GM19238 (cell line): Measurements from ENCODE around the gene P2RY2.

Experiments
- DNase-seq: peaks from one replicate; pipeline ENCODE4 v3.0.0; 2011; ENCODE audit warnings: low spot score; ENCODE audit not compliant: insufficient read length

The P2RY2 gene

DNA sequence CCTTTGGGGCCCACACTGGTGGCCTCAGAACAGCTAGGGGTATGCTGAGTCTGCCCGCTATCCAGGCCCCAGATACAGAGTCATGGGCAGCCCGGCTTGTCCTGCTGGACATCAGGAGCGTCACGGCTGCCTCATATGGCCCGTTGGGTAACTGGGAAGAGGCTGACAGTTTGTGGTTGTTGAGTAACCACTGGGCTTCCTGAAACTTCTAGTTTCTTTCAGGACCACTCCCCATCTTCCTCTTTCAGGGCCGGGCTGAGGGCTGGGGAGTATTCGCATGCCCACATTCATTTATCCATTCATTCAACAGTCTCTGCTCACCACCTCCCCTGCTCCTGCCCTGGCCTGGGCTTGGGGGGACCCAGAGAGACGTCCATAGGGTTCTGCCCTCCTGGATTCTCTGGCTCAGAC, 13.4 kb upstream of the P2RY2 start:
- no peak for DNase-seq

DNA sequence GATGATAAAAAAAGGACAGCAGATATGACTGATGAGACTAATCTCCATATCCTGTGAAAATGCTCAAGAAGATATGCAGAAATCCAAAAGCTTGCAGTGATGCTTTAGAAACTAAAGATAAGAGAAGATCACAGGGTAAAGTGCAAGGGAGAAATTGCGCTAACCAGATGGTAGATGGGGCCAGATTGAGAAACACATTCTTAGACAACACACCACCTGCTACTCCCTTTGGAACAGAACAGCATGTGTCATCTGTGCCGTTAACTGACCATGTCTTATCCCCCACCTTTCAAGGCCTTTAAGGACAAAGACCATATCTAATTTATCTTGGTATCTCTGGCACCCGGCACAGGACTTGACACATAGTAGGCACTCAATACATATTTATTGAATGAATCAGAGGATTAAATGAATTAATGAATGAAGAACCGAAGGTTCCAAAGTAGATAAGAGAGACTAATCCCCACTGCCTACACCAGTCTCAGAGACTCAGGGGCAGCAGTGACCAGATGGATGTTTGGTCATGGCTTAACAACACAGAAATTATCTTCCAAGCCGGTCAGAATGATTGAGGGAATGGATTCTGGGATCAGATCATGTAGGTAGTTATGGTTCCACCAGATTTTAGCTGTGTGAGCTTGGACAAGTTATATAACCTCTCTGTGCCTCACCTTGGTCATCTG, 12.3 kb upstream of the P2RY2 start:
- no peak for DNase-seq

DNA sequence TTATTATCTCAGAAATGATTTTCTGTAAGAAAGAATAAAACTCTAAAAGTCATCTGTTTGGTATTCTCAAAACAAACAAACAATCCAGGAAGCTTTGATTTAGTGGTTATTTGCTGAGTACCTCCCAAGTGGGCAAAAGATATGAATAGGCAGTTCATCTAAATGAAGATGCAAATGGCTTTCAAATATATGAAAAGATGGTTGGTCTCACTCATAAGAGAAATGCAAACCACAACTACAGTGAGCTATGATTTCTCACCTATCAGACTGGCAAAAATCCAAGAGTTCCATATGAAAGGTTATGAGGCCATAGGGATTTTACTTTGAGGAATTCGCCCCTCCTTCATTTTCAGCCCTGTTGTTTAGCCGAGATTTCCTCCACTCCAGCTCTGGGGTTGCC, 11.3 kb upstream of the P2RY2 start:
- no peak for DNase-seq

DNA sequence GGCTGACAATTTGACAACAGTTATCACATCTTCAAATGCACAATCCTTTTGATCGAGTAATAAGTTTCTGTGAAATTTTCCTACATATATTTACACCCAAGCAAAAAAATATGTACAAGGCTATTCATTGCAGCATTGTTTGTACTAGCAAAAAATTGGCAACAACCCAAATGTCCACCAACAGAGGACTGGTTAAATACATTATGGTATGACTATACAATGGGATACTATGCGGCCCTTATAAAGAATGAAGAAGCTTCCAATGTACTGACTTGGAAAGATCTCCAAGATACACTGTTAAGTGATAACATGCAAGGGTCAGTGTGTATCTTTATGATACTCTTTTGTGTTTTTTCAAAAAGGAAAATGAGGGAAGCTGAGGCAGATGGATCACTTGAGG, 8.2 kb upstream of the P2RY2 start:
- no peak for DNase-seq

DNA sequence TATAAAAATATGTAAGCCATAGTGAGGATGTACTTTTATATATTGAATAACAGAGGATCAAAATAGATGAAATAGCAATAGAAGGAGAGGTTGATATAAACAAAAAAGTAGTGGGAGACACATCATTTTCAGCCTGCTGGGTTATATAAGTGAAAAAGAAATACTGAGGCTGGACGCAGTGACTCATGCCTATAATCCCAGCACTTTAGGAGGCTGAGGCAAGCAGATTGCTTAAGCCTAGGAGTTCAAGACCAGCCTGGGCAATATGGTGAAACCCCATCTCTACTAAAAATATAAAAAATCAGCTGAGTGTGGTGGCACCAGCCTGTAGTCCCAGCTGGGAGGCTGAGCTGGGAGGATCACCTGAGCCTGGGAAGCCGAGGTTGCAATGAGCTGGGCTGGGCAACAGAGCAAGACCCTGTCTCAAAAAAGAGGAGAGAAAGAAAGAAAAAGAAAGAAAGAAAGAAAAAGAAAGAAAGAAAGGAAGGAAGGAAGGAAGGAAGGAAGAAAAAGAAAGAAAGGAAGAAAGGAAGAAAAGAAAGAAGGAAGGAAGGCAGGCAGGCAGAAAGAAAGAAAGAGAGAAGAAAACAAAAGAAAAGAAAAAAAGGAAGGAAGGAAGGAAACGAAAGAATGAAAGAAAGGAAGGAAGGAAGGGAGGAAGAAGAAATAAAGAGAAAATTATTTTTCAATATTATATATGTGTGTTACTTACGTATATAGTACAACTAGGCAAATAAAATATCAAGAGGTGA, 7.0 kb upstream of the P2RY2 start:
- no peak for DNase-seq

DNA sequence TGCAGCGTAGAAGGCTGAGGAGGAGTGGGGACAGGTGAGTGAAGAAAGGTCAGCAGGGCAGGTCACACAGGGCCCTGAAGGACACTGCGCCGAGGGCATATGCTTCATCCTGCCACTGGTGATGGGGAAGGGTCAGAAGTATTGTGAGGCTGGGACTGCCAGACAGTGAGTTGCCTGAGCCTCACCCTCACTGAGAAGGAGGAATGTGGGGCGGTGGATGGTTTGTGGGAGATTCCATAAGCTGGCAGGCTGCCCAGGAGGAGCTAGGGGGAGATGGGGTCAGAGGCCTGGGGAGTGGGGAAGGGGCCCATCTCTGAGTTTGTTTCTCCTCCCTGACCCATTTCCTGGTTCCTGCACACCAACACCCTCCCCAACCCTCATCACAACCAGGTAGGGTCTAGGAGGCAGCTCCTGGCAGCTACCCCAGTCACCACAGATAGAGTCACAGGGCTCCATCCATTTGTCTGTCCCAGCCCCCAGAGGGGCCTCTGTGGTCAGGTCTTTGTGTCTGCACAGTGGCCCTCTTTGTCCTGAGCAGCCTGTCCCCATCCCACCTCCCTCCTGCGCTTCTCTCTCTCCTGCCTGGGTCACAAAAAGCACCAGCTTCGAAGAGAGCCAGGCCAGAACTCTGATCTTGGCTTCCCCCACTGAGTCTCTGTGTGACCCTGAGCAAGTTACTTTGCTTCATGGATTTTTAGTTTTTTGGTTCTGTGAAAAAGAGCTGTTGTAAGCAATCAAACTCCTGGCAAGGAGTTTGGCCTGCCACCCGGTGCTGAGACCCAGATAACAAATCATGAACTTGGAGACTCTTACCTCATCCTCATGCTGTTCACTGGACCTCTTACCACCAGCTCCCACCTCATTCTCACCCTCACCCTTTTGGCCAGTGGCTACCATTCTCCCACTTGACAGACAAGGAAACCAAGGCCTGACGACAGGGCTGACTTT, 4.6 kb upstream of the P2RY2 start:
- no peak for DNase-seq

DNA sequence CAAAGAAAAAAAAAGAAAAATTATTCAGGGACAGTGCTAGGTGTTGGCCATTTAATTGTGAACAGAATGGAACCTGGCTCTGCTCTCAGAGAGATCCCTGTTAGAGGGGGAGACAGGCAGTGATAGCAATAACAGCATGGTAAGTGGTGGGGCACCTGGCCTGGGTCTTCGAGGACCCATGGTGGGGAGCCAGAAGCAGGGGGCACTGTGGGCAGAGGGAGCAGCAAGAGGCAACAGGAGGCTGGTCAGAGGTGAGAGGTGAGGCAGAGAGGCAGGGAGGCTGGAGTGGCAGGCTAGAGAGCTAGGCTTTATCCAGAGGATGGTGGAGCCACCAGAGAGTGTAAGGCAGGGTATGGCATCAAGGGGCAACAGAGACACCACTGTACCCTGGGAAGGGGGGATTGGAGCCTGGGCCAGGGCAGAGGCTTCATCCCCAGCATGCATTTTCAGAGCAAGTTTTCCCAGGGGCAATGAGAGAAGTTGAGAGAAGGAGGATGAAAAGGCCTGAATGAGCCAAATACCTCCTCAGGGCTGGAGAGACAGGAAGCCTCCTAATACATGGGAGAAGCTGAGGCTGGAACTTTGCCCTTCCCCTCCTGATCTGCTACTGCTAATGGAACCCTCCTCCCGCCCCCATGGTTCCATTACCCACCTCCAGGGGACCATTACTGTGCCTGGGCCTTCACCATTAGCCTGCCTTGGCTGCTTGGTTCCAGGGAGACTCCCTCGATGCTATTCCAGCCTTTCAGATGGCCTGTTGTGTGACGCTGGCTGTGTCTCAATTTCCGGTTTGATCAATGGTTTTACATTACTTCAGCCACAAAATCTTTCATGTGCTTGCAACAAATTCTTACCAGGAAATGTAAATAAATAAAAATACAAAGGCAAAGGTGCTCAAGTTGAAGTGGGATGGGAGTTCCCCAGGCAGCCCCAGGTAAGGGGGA, 2.6 kb upstream of the P2RY2 start:
- no peak for DNase-seq

DNA sequence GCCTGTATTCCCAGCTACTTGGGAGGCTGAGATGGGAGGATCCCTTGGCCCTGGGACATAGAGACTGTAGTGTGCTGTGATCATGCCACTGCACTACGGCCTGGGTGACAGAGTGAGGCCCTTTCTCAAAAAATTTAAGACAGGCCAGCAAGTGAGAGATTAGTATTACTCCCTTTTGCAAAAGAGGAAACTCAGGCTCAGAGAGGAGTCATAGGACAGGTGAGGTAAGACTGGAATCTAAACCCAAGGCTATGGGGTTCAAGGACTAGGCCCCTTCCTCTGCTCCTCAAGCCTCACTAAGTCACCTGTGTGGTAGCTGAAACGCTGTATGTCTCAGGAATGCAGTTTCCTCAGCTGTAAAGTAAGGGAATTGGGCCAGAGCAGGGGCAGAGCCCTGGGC, 1.6 kb upstream of the P2RY2 start:
- no peak for DNase-seq

DNA sequence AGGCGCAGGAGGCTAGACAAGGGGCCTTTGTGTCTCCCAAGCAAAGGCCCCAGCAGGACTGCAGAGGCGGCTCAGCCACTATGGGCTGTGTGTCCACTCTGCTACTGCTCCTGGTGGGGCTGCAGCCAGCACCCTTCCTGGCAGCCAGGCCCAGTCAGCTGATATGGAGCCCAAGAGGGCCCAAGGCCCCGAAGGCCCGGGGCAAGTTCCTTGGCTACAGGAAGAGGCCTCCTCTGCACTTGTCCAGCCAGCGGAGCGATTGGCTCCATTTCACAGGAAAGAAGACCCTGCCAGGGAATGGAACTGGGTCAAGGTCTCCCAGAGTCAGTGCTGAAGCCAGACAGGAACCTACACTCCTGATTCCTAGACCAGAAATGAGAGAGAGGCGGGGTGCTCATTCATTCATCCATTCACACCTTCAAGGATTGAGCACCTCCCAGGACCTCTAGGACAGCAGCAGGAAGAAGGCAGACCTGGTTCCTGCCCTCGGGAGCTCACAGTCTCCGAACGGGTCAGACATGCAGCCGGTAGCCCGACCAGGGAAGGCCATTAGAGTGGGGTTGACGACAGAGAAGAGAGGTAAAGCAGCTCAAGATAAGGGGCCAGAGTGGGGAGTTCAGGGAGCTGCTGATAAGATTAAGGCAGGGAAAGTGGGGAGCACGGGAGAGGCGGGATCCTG, 811 bp upstream of the P2RY2 start:
- no peak for DNase-seq

DNA sequence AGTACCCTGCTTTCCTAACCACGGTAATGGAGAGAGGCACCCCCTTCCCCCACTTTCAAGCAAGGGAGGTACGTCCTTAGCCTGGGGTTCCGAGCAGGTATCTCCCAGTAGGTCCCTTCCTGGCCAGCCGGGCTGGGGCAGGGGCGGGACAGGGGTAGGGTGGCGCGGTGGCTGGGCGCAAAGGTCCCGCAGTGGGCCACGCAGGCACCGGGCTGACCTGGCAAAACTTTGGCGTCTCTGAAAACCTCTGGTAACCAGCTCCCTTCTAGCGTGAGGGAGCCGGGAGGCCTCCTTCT, 323 bp upstream of the P2RY2 start:
- DNase-seq: no peak

DNA sequence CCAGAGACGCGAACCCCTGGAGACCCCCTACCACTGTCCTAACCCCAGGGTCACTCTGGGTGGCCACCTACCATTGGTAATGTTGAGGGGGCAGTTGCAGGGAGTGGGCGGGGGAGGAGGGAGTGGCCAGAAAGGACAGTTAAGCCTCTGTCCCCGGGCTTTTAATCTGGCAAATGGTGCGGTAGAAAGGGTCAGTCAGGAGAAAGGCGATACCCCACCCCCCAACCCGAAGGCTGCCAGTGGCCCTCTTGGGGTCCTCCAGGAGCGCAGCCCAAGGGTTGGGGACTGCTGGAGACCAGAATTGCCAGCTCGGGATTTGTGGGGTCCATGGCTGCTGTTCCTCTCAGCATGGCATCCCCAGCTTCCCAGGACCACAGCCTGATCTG, 742 bp downstream of the P2RY2 start:
- no peak for DNase-seq

DNA sequence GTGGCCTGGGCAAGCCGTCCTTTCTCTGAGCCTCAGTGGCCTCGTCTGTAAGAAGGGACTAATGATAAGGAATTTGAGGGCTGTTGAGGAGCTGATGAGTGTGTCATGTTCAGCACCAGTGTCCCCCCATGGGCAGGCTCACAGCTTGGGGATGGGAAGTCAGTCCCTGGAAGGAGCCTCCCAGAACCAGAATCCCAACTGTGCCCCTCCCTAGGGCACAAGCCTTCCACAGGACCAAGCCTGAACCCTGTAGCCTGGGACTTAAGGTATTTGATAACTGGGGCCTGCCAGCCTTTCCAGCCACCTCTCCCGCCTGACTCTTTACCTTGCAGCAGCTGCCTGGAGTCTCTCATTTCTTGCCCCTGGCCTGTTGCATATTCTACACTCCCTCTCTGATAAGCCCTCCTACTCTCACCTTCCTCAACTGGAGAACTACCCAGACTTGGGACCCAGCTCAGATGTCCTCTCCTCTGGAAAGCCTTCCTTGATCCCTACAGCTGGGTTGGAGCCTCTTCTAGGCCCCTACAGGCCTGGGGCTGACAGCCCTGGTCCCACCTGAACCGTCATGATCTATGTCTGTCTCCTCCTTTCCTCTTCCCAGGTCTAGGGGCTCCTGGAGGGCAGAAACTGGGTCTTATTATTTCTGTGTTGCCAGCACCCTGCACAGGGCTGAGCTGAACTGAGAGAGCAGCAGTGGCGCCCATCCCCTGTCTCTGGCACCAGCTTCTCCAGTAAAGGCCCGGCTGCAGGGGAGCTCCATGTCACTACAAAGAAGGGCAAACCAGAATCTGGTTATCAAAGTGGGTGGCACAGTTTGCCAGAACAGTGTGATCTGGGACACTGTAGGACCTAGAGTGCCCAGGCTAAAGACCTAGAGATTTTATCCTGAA, 1.6 kb downstream of the P2RY2 start:
- DNase-seq: no peak

DNA sequence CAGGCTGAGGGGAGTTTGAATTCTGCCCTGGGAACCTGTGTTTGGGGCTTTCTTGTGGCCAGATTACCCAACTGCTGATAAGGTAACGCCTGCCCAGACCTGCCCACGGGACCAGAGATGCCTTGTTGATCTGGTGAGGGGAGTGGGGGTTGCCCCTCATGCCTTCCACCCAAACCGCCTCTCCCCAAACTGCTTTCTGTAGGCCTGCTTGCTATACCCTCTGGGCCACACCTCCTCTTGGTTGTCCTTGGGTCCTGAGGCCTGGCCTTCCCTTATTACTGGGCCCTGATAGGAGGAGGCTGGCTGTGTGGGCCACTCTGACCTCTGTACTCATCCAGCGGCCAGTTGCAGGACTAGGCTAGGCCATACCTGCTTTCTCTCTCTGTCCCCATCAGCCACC, 3.4 kb downstream of the P2RY2 start:
- no peak for DNase-seq

DNA sequence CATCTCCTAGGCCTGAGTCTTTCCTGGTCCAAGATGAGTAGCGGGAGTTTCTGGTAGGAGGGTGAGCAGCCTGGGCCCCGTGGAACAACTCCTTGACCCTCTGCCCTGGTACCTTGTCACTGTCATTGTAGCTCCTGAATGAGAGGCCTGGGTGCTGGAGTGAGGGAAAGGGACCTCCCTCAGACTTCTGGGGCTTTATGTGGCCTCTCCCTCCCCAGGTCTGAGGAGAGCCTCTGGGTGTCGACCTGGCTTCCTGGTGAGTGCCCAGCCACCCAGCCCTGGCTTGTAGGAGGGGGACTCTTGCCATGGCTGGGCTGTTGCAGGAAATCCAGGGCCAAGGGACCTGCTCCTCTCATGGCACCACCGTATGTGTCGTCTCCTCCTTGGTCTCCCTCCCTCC, 3.9 kb downstream of the P2RY2 start:
- DNase-seq: no peak

DNA sequence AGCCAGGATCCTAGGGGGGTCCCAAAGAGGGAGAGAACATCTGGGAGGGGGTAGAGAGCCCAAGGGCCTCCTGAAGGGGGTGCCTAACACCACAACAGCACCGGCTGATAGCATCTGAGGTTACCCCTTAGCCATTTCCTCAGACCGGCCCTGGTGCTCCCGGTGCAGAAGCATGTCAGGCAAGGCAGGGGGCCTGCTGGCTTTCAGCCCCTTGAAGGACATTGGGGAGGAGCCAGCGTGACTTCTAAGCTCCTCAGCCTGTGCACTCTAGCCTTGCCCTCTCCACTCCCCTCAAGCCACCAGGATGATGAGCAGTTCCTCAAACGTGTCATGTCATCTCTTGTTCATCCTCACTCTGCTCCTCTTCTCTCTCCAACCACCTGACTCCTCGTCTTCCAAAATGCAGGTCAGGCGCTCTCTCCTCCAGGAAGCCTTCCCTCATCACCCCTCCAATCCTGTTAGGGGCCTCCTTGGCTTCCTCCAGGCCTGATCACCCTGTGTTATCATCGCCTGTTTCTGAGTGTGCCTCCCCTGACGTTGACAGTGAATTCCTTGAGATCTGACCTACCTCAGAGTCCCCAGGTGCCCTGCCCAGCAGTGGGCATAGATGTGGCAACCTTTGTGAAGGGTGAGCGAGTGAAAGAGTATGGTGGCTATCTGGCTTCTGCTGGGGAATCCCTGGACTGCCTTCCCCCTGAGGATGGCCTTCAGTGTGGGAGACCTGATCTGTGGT, 6.1 kb downstream of the P2RY2 start:
- DNase-seq: no peak

DNA sequence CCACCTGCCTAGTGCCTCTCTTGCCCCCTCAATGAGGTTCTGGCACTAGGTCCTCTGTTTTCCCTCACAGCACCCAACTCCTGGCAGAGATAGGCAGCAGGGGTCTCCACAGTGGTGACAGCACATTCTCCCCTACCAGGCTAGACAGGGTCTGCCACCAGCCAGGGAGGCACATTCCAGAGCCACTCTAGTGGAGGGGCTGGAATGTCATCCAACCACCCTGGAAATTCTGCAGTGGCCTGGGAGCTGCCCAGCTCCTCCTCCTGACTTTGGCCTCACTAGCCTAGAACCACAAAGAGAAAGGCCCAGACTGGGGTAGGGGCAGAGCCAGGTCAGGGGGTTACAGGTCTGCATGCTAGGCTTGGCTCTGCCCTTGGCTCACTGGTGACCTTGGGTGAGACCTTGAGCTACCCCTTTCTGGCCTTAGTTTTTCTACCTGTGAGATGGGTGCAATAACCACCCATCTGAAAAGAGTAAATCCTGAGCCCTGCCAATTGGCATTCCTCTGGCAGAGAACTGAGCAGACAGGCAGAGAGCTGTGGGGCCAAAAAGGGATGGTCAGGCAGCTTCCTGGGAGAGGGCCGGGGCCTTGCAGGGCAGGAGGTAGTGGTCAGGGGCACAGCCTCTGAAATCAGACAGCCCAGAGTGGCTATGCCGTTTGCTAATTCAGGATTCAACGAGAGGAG, 7.1 kb downstream of the P2RY2 start:
- no peak for DNase-seq

DNA sequence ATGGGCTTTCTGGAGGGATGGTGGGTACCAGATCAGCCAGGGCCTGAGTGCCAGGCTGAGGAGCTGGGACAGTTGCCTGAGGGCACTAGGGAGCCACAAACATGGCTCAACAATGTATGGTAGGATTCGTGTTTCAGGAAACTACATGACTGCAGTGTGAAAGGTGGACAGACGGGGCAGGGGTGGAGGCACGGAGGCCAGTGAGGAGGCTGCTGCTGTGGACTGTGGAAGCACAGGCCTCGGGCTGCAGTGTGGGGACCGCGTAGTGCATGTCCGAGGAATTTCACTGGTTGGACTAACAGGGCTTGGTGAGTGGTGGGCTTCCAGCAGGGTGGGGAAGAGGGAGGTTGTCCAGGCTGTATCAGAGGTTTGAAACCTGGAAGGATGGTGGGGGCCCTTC, 7.8 kb downstream of the P2RY2 start:
- no peak for DNase-seq

DNA sequence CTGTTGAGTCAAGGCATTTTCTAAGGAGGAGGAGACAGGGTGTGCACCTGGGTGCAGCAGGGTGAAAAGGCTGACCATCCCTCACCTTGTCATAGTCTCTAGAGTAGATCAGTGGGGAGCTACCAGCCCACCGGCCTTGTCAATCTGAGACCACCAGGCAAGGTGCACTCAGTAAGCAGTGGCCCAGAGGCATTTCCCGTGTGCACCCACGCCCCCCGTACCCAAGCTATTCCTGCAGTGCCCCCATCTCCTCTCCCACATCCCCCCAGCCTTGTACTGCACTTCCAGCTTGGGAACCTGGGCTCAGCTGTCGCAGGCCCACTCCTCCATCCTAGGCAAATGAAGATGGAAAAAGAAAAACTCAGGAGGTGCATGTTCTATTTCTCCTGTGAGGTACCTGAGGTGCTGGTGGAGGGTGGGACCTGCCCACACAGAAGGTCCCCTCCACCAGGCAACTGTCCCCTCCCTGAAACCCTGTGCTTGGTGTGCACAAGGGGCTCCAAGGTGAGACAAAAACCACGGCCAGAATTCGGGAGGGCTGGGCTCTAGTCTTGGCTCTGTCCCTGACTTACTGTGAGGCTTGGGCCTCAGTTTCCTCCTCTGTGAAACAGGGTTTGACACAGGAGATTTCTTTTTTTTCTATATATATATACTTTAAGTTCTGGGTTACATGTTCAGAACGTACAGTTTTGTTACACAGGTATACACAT, 8.4 kb downstream of the P2RY2 start:
- no peak for DNase-seq
